GM21390 (cell line): ENCODE measurements around the gene PRLH.
"Not testable (repeated sequence)": the region's sequence is repeated elsewhere in the genome, so short reads cannot be mapped to it uniquely, and the experiment has no call there.

Experiments
- ATAC-seq: cut with Tn5 transposase; IDR thresholded peaks from one replicate; pipeline ENCODE4 v1.9.1; 2021; ENCODE audit not compliant: unreplicated experiment

The PRLH gene

DNA sequence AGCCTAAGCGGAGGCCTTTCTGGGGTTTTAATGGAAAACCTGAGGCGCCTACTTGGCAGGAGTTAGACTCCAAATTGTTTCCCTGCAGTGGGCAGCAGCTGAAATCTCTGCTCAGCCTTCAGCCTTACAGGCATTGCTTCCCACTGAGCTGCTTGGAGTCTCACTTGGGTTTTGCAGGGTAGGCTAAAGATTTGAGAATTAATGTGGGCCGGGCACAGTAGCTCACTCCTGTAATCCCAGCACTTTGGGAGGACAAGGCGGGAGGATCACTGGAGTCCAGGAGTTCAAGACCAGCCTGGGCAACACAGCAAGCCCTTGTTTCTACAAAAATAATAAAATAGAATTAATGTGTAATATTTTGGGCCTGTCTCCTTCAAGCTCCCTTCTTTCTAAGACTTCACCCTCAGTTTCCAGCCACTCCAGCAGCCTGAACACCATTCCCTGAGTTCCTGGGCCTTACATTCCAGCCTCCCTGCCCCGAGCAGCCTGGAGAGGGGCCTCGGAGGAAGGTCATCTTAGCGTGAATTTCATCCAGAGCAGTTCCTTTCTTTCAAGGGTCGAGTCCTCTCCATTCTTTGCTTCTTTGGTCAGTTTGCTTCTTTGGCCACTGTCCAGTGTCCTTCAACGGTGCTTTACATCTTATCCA is 33.2 kb downstream of the PRLH start:
- no peak for ATAC-seq

DNA sequence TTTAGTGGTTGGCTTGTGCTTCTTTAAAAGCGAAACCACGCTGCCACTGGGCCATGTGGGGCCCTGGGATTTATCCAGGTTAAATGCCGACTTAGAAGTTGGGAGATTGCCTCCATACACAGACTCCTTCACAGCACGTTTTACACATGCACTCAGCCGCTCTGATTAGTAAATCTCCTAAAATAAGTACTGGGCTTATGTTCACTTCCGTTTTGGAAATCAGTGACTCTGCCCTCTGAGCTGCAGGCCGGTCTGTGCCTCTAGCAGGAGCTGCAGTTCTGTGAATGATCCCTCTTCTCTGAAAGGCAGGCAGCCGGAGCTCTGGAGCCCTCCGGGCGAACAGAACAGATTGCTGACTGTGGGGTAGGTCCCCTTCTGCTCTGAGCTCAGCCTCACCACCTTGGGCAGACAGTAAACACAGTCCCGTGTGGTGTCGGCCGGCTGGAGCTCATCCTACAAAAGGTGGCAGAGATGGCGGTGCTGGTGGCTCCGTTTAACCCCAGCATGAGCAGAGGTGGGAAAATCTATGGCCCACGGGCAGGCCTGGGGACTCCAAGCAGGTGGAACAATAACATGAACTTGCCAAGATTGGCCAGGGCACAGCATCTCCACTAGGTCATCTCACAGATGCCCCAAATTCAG is 34.0 kb downstream of the PRLH start:
- ATAC-seq = no peak

- ATAC-seq = no peak
These were observed 35.2 kb downstream of the PRLH start for GRCh38 chr2:237601453-237602116.

- no peak for ATAC-seq
These were observed 36.0 kb downstream of the PRLH start for GRCh38 chr2:237602409-237602808.

GRCh38 chr2:237603049-237603717 is 36.8 kb downstream of the PRLH start:
- no peak for ATAC-seq

DNA sequence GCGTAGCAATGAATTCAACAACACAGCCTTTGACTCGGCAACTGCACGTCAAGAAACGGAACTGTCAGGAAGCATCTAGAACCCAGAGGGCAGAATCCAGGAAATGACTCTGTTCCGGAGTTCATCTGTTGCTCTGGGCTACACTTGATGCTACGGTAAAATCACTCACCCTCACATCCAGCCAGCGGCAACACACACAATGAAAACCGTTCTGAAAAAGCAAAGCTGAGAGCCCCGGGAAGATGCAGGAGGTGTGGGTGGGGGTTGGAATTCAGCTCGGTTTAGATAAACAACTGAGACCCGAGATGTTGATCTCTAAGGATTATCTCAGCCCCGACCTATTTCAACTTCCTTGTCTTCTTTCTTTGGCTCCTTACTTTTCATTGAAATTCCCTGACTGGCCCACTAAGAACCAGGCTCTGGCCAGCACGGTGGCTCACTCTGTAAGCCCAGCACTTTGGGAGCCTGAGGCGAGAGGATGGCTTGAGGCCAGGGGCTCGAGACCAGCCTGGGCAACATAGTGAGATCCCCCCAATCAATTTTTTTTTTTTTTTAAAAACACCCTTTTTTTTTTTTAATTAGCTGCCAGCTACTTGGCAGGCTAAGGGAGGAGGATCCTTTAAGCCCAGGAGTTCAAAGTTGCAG is 37.5 kb downstream of the PRLH start:
- ATAC-seq = no peak

- no peak for ATAC-seq
These were observed 38.0 kb downstream of the PRLH start for GRCh38 chr2:237604391-237604790.

- no peak for ATAC-seq
These were observed 38.6 kb downstream of the PRLH start for GRCh38 chr2:237604960-237605359.

DNA sequence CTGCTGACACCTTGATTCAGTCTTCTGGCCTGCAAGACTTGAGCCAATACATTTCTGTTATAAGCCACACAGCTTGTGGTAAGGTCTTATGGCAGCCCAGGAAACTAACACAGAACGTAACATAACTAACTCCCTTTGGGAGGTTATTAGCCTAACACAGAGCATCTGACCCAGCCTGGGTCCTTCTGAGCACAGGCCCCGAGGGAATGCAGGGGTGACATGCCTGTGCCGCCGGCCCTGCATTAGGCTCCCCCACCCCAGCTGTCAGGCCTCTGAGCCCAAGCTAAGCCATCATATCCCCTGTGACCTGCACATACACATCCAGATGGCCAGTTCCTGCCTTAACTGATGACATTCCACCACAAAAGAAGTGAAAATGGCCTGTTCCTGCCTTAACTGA is 40.1 kb downstream of the PRLH start:
- not testable (repeated sequence) for ATAC-seq

GRCh38 chr2:237612527-237613357 is 46.4 kb downstream of the PRLH start:
- ATAC-seq = no peak

GRCh38 chr2:237613679-237614078 is 47.3 kb downstream of the PRLH start:
- no peak for ATAC-seq

- ATAC-seq = no peak
These were observed 47.9 kb downstream of the PRLH start for GRCh38 chr2:237614151-237614720.

DNA sequence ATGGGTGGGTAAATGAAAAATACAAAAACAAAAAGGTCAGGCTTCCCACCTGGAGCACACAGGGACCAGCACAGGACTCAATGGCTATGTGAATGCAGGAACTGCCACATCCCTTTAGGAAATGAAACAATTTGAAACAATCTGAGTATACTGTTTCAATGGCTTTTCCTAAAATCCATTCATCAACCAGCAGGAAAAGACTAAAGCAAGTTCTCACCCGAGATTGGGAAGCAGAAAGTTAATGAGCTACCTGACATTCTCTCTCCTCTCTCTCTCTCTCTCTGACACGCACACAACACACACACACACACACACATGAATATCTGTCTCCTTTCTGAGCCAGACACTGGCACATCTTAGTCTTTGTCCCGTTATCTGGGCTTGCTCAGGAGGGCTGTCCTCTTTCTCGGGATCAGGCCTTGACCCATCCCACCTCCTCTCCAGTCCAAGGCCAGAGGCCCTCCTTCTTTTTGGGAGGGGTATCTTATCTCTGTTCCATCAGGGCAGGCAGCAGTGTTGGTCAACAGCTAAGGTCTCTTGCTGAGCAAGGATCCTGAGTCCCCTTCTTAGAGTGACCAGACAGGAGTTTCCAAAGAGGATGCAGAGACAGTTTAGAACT is 49.4 kb downstream of the PRLH start:
- ATAC-seq = no peak

DNA sequence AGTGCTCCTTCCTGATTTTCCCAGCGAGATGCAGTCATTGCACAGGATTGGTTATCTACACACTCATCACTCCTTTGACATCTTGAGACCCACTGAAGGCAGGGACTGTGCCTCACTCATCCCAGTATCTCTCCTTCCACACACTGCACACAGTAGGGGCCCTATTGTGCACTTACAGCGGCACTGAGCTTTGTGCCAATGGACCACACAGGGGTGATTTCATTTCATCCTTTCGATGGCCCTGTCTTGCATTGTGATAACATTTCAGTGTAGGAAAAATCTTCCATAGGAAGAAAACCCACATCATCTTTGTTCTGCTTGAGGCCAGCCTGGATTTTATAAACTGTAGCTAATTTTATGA is 50.0 kb downstream of the PRLH start:
- no peak for ATAC-seq
